Glutamatergic neuron (in vitro differentiated cells): ENCODE results near the gene ITGA1. TPM values are rescaled to one million over a fixed set of nuclear protein-coding genes. Genes with fewer than 3 reads are reported as not detected.

Source experiments
- DNase-seq: peaks from one replicate; pipeline ENCODE4 v3.0.0; 2022
- H3K27ac Mint-ChIP-seq: one replicate; pipeline ENCODE4 v1.8.0; 2020; ENCODE audit warnings: mild to moderate bottlenecking, mixed read lengths, inconsistent platforms; ENCODE audit not compliant: unreplicated experiment
- H3K27me3 Mint-ChIP-seq: one replicate; pipeline ENCODE4 v1.8.0; 2020; ENCODE audit warnings: mild to moderate bottlenecking, moderate library complexity, mixed read lengths, inconsistent platforms; ENCODE audit not compliant: unreplicated experiment
- H3K36me3 Mint-ChIP-seq: one replicate; pipeline ENCODE4 v1.8.0; 2020; ENCODE audit warnings: mild to moderate bottlenecking, mixed read lengths, inconsistent platforms; ENCODE audit not compliant: unreplicated experiment
- H3K4me1 Mint-ChIP-seq: one replicate; pipeline ENCODE4 v1.8.0; 2020; ENCODE audit warnings: mild to moderate bottlenecking, low read depth, mixed read lengths, inconsistent platforms; ENCODE audit not compliant: unreplicated experiment
- H3K4me3 Mint-ChIP-seq: one replicate; pipeline ENCODE4 v1.8.0; 2020; ENCODE audit warnings: mild to moderate bottlenecking, mixed read lengths, inconsistent platforms; ENCODE audit not compliant: unreplicated experiment
- H3K9me3 Mint-ChIP-seq: one replicate; pipeline ENCODE4 v1.8.0; 2020; ENCODE audit warnings: mild to moderate bottlenecking, moderate library complexity, mixed read lengths, inconsistent platforms; ENCODE audit not compliant: unreplicated experiment
- total RNA-seq: library from RNA; stranded (reverse); fragmentation: NEBNext Ultra II Directional; extraction: Animal tissue kit (Norgen Biotek cat#: 25700); gene quantifications from one replicate; pipeline ENCODE4 v1.2.1, GENCODE V29; 2021; ENCODE audit not compliant: unreplicated experiment
- TF ChIP-seq, protein P1 (sequence below): fragments of 200-600 bp; sonication (generic); IDR thresholded peaks from one replicate; pipeline ENCODE4 v1.5.0; 2021; ENCODE audit not compliant: partially characterized antibody, unreplicated experiment

ITGA1 gene
- total RNA-seq, 1 donor from 2014 or later, result 0.96 TPM

- DNase-seq, result no peak
- H3K27ac Mint-ChIP-seq, result no peak overlapping the region
- H3K36me3 Mint-ChIP-seq, result no peaks in the 10 kb centered on the region
- H3K4me1 Mint-ChIP-seq, result no peaks in the 10 kb centered on the region
- no peaks in the 10 kb centered on the region for H3K27me3 Mint-ChIP-seq
- H3K9me3 Mint-ChIP-seq, result peaks cover 1% of the 10 kb centered on the region
- H3K4me3 Mint-ChIP-seq, result no peak overlapping the region
- TF ChIP-seq, protein P1, sequence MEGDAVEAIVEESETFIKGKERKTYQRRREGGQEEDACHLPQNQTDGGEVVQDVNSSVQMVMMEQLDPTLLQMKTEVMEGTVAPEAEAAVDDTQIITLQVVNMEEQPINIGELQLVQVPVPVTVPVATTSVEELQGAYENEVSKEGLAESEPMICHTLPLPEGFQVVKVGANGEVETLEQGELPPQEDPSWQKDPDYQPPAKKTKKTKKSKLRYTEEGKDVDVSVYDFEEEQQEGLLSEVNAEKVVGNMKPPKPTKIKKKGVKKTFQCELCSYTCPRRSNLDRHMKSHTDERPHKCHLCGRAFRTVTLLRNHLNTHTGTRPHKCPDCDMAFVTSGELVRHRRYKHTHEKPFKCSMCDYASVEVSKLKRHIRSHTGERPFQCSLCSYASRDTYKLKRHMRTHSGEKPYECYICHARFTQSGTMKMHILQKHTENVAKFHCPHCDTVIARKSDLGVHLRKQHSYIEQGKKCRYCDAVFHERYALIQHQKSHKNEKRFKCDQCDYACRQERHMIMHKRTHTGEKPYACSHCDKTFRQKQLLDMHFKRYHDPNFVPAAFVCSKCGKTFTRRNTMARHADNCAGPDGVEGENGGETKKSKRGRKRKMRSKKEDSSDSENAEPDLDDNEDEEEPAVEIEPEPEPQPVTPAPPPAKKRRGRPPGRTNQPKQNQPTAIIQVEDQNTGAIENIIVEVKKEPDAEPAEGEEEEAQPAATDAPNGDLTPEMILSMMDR, result no peak
Observed at GRCh38 chr5:52776116-52776515, 11.6 kb upstream of the ITGA1 start.

DNA sequence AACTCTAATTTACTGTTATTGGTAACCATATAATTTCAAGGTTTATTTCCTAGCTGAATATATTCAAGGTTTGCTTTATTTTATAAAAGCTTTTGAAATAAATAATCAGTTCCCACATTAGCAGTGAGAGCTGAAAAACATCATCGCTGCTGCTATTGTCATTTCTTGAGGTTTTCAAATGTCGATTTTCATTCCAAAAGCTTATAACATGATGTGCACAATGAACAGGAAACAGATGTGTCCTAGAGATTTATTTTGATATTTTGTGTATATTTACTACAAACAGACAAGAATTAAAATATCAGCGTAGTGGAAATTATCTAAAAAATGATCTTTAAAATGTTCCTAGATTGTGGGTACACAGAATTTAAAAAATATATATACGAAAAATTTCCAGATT lies 10.5 kb upstream of the ITGA1 start:
- peaks cover 3% of the 10 kb centered on the region for H3K9me3 Mint-ChIP-seq

GRCh38 chr5:52778781-52779180 lies 8.9 kb upstream of the ITGA1 start:
- DNase-seq, result no peak
- no peak overlapping the region for H3K27ac Mint-ChIP-seq
- peaks cover 3% of the 10 kb centered on the region for H3K9me3 Mint-ChIP-seq
- no peak overlapping the region for H3K4me3 Mint-ChIP-seq
- H3K4me1 Mint-ChIP-seq, result no peaks in the 10 kb centered on the region
- no peaks in the 10 kb centered on the region for H3K36me3 Mint-ChIP-seq
- no peaks in the 10 kb centered on the region for H3K27me3 Mint-ChIP-seq
- TF ChIP-seq, protein P1, result no peak

More for the DNA sequence above, 10.5 kb upstream of the ITGA1 start:
- DNase-seq, result no peak
- H3K27ac Mint-ChIP-seq, result no peak overlapping the region
- H3K4me1 Mint-ChIP-seq, result no peaks in the 10 kb centered on the region
- TF ChIP-seq, protein P1, result no peak
- no peak overlapping the region for H3K4me3 Mint-ChIP-seq
- no peaks in the 10 kb centered on the region for H3K36me3 Mint-ChIP-seq
- no peaks in the 10 kb centered on the region for H3K27me3 Mint-ChIP-seq

DNA sequence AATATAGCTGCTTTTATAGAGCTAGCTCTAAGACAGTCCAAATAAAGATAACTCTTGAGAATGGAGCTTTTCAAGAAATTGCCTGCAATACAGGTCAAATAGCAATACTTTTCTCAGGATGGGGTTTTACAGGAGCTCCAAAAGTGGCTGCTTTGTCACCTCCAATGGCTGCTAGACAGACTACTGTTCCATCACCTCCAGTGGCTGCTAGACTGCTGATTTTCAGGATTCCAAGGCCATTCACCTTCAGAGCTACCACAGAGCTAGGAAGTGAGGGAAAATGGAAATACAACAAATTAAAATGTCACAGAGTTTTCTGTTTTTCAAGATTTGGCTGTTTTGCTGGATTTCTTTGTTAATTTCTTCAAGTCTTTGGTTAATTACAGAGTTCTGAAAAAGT lies 8.5 kb upstream of the ITGA1 start:
- no peak for DNase-seq
- no peaks in the 10 kb centered on the region for H3K4me1 Mint-ChIP-seq
- no peak overlapping the region for H3K4me3 Mint-ChIP-seq

GRCh38 chr5:52783226-52783959 lies 4.3 kb upstream of the ITGA1 start:
- H3K27me3 Mint-ChIP-seq, result peaks cover 1% of the 10 kb centered on the region
- TF ChIP-seq, protein P1, result no peak
- H3K4me3 Mint-ChIP-seq, result no peak overlapping the region
- H3K36me3 Mint-ChIP-seq, result no peaks in the 10 kb centered on the region
- no peak for DNase-seq
- no peak overlapping the region for H3K27ac Mint-ChIP-seq
- H3K9me3 Mint-ChIP-seq, result peaks cover 5% of the 10 kb centered on the region
- H3K4me1 Mint-ChIP-seq, result no peaks in the 10 kb centered on the region

More for the DNA sequence above, 8.5 kb upstream of the ITGA1 start:
- no peaks in the 10 kb centered on the region for H3K36me3 Mint-ChIP-seq
- no peak overlapping the region for H3K27ac Mint-ChIP-seq
- H3K27me3 Mint-ChIP-seq, result no peaks in the 10 kb centered on the region
- TF ChIP-seq, protein P1, result no peak
- H3K9me3 Mint-ChIP-seq, result peaks cover 3% of the 10 kb centered on the region
